Measurements from ENCODE around the gene MROH7.

The MROH7 gene

GRCh38 chr1:54695221-54695620, 53.6 kb downstream of the MROH7 start:
- H3K4me1 ChIP-seq (ENCODE audit: insufficient read depth, low read length, poor library complexity, severe bottlenecking): no peaks in the 10 kb centered on the region
- H3K36me3 ChIP-seq (ENCODE audit: insufficient read depth, low read length): no peaks in the 10 kb centered on the region
- H3K9ac ChIP-seq (ENCODE audit: low read depth, low read length, poor library complexity, severe bottlenecking): no peak overlapping the region
- H3K27me3 ChIP-seq (ENCODE audit: insufficient read depth, low read length, poor library complexity, severe bottlenecking): no peaks in the 10 kb centered on the region
- no peak for TF ChIP-seq EZH2phosphoT487 (IDR thresholded peaks at IDR 0.05; ENCODE audit: borderline replicate concordance)
- TF ChIP-seq CTCF (conservative IDR thresholded peaks at IDR 0.05; ENCODE audit: low read length): no peak
- no peaks in the 10 kb centered on the region for H3K9me2 ChIP-seq (replicated peaks; ENCODE audit: low read depth, low read length)
- H4K20me1 ChIP-seq (ENCODE audit: insufficient read depth, low read length, poor library complexity, severe bottlenecking): no peaks in the 10 kb centered on the region
- no peak overlapping the region for H2AFZ ChIP-seq (ENCODE audit: low read length)
- H3F3A ChIP-seq (ENCODE audit: low read depth): no peaks in the 10 kb centered on the region
- H3K4me2 ChIP-seq (ENCODE audit: low read depth, low read length, poor library complexity, severe bottlenecking): no peak overlapping the region
- H3K79me2 ChIP-seq (ENCODE audit: insufficient read depth, low read length): no peaks in the 10 kb centered on the region
- no peaks in the 10 kb centered on the region for H3K9me3 ChIP-seq (ENCODE audit: insufficient read depth, low read depth, low read length)
- no peak overlapping the region for H3K4me3 ChIP-seq (ENCODE audit: low read length, poor library complexity, severe bottlenecking)

- Histone ChIP-seq H2AFZ (ENCODE audit: low read length) (no peak overlapping the region), H3K4me3 (ENCODE audit: low read length, poor library complexity, severe bottlenecking) (no peak overlapping the region), H3K36me3 (ENCODE audit: insufficient read depth, low read length) (no peaks in the 10 kb centered on the region), H3F3A (ENCODE audit: low read depth) (no peaks in the 10 kb centered on the region), H3K4me2 (ENCODE audit: low read depth, low read length, poor library complexity, severe bottlenecking) (no peak overlapping the region), H4K20me1 (ENCODE audit: insufficient read depth, low read length, poor library complexity, severe bottlenecking) (no peaks in the 10 kb centered on the region), H3K79me2 (ENCODE audit: insufficient read depth, low read length) (no peaks in the 10 kb centered on the region), H3K27me3 (ENCODE audit: insufficient read depth, low read length, poor library complexity, severe bottlenecking) (no peaks in the 10 kb centered on the region), H3K9ac (ENCODE audit: low read depth, low read length, poor library complexity, severe bottlenecking) (no peak overlapping the region), H3K4me1 (ENCODE audit: insufficient read depth, low read length, poor library complexity, severe bottlenecking) (no peaks in the 10 kb centered on the region), H3K9me2 (replicated peaks; ENCODE audit: low read depth, low read length) (no peaks in the 10 kb centered on the region), H3K9me3 (ENCODE audit: insufficient read depth, low read depth, low read length) (no peaks in the 10 kb centered on the region)
- TF ChIP-seq EZH2phosphoT487 (IDR thresholded peaks at IDR 0.05; ENCODE audit: borderline replicate concordance) (no peak), CTCF (conservative IDR thresholded peaks at IDR 0.05; ENCODE audit: low read length) (no peak)
These were observed 54.2 kb downstream of the MROH7 start for GRCh38 chr1:54695764-54696163.

GRCh38 chr1:54696262-54696661, 54.7 kb downstream of the MROH7 start:
- no peaks in the 10 kb centered on the region for H3K79me2 ChIP-seq (ENCODE audit: insufficient read depth, low read length)
- TF ChIP-seq EZH2phosphoT487 (IDR thresholded peaks at IDR 0.05; ENCODE audit: borderline replicate concordance): no peak
- TF ChIP-seq CTCF (conservative IDR thresholded peaks at IDR 0.05; ENCODE audit: low read length): no peak
- H3K9ac ChIP-seq (ENCODE audit: low read depth, low read length, poor library complexity, severe bottlenecking): no peak overlapping the region

More at GRCh38 chr1:54696262-54696661, 54.7 kb downstream of the MROH7 start:
- no peaks in the 10 kb centered on the region for H3K36me3 ChIP-seq (ENCODE audit: insufficient read depth, low read length)
- H4K20me1 ChIP-seq (ENCODE audit: insufficient read depth, low read length, poor library complexity, severe bottlenecking): no peaks in the 10 kb centered on the region
- no peaks in the 10 kb centered on the region for H3K9me2 ChIP-seq (replicated peaks; ENCODE audit: low read depth, low read length)
- no peaks in the 10 kb centered on the region for H3K4me1 ChIP-seq (ENCODE audit: insufficient read depth, low read length, poor library complexity, severe bottlenecking)
- no peaks in the 10 kb centered on the region for H3F3A ChIP-seq (ENCODE audit: low read depth)
- H3K4me3 ChIP-seq (ENCODE audit: low read length, poor library complexity, severe bottlenecking): no peak overlapping the region
- no peak overlapping the region for H3K4me2 ChIP-seq (ENCODE audit: low read depth, low read length, poor library complexity, severe bottlenecking)
- no peaks in the 10 kb centered on the region for H3K27me3 ChIP-seq (ENCODE audit: insufficient read depth, low read length, poor library complexity, severe bottlenecking)
- no peaks in the 10 kb centered on the region for H3K9me3 ChIP-seq (ENCODE audit: insufficient read depth, low read depth, low read length)
- no peak overlapping the region for H2AFZ ChIP-seq (ENCODE audit: low read length)
